ENCODE data around the gene DYRK2. TPM values are rescaled to one million over a fixed set of nuclear protein-coding genes. Genes with fewer than 3 reads are reported as not detected.

DYRK2 gene
- total and polyA plus RNA-seq, 2 experiments from 2014 or later = 7.1 to 34.1 TPM

DNA sequence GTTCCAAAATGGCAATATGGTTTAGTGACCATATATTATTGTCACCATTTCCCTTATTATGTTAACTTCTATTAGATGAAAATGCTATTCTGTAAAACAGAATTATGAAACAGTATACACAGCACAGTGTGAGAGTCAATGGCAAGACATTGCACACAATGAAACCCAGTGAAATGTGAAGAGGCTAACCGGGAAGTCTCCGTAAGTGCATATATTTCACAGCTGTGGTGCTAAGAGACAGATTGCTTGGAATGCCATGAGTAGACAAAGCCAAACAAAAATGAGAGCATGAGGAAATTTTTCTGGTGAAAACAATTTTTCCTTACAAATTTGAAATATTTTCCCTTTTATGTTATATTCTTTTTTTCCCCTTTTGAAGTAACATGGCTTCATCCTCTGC is 49.4 kb downstream of the DYRK2 start:
- no peak overlapping the region for H3K4me3 ChIP-seq
- TF ChIP-seq EZH2phosphoT487 (IDR thresholded peaks at IDR 0.05; ENCODE audit: unreplicated experiment) (no peak), JUNB (IDR thresholded peaks at IDR 0.05; ENCODE audit: unreplicated experiment) (no peak), ZNF114 (CRISPR knock-in tag; IDR thresholded peaks at IDR 0.05) (no peak), ZNF331 (CRISPR knock-in tag; IDR thresholded peaks at IDR 0.05; ENCODE audit: low read depth) (no peak)
- TF ChIP-seq, protein P1, sequence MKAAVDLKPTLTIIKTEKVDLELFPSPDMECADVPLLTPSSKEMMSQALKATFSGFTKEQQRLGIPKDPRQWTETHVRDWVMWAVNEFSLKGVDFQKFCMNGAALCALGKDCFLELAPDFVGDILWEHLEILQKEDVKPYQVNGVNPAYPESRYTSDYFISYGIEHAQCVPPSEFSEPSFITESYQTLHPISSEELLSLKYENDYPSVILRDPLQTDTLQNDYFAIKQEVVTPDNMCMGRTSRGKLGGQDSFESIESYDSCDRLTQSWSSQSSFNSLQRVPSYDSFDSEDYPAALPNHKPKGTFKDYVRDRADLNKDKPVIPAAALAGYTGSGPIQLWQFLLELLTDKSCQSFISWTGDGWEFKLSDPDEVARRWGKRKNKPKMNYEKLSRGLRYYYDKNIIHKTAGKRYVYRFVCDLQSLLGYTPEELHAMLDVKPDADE (IDR thresholded peaks at IDR 0.05) = no peak
- TF ChIP-seq, protein P2, sequence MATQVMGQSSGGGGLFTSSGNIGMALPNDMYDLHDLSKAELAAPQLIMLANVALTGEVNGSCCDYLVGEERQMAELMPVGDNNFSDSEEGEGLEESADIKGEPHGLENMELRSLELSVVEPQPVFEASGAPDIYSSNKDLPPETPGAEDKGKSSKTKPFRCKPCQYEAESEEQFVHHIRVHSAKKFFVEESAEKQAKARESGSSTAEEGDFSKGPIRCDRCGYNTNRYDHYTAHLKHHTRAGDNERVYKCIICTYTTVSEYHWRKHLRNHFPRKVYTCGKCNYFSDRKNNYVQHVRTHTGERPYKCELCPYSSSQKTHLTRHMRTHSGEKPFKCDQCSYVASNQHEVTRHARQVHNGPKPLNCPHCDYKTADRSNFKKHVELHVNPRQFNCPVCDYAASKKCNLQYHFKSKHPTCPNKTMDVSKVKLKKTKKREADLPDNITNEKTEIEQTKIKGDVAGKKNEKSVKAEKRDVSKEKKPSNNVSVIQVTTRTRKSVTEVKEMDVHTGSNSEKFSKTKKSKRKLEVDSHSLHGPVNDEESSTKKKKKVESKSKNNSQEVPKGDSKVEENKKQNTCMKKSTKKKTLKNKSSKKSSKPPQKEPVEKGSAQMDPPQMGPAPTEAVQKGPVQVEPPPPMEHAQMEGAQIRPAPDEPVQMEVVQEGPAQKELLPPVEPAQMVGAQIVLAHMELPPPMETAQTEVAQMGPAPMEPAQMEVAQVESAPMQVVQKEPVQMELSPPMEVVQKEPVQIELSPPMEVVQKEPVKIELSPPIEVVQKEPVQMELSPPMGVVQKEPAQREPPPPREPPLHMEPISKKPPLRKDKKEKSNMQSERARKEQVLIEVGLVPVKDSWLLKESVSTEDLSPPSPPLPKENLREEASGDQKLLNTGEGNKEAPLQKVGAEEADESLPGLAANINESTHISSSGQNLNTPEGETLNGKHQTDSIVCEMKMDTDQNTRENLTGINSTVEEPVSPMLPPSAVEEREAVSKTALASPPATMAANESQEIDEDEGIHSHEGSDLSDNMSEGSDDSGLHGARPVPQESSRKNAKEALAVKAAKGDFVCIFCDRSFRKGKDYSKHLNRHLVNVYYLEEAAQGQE (IDR thresholded peaks at IDR 0.05; ENCODE audit: unreplicated experiment) = no peak
- H3K27ac ChIP-seq (ENCODE audit: low read depth) = no peak overlapping the region
- H3F3A ChIP-seq (replicated peaks; ENCODE audit: low read depth) = no peaks in the 10 kb centered on the region
- Mint-ChIP-seq H3K4me3 (no peak overlapping the region), H3K4me1 (peaks cover 2% of the 10 kb centered on the region; the same call in 2 of the 3 replicates), H3K36me3 (ENCODE audit: low read depth) (no peaks in the 10 kb centered on the region), H3K9me3 (no peaks in the 10 kb centered on the region), H3K27me3 (ENCODE audit: insufficient read depth, low read depth, poor library complexity) (no peaks in the 10 kb centered on the region), H3K27ac (no peak overlapping the region)
- no peak overlapping the region for H3K4me2 ChIP-seq
- no peaks in the 10 kb centered on the region for H3K9me2 ChIP-seq (ENCODE audit: insufficient read depth)
- no peaks in the 10 kb centered on the region for H4K20me1 ChIP-seq (replicated peaks; ENCODE audit: insufficient read depth)
- ATAC-seq = no peak
- no peaks in the 10 kb centered on the region; the same call in 1 of the 2 replicates for H3K4me1 ChIP-seq (ENCODE audit: insufficient read depth)
- H3K27me3 ChIP-seq (ENCODE audit: insufficient read depth) = no peaks in the 10 kb centered on the region
- H3K79me2 ChIP-seq (replicated peaks; ENCODE audit: insufficient read depth) = no peaks in the 10 kb centered on the region
- DNase-seq (ENCODE audit: low spot score) = no peak
- H2AFZ ChIP-seq = no peak overlapping the region
- no peaks in the 10 kb centered on the region for H3K36me3 ChIP-seq (ENCODE audit: insufficient read depth)

DNA sequence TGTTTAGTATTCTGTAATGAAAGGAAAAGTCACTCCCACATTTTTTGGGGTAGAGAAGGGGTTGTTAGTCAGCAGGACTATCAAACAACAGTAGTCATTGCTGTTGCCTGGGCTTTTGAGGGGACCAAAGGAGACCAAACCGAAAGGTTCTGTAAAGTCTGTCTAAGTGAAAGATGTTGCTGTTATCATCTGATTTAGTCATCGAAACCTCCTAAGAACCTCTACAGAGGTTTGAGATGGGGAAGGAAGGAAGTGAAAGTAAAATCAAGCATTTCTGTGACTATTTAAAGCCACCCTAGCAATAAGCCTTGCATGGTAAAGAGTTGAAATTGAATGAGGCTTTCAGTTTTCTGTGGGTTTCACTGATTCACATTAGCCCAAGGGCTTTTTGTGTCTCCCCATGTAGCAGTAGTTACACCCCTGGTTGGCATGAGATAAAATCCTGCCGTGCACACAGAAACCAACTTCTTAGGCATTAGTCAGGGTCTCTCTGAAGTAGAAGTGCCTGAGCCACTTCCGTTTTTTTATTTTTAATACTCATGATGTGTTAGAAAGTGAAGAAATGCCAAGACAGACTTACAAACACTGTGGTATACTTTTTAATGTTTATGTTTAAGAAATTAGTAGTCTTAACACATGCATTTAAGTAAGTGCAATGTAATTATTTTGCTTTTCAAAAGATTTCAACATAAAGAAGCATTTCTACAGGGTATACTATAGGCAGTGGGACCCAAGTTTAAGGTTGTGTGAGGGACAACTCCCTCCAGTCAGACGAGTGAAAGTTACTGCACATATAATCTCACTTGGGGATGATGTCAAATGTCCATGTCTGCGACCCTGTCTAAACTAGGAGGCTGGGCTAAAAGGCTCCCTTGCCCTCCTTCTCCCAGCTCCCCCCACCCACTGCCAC is 50.4 kb downstream of the DYRK2 start:
- Mint-ChIP-seq H3K27ac (no peak overlapping the region), H3K4me1 (peaks cover 2% of the 10 kb centered on the region; the same call in 2 of the 3 replicates), H3K4me3 (no peak overlapping the region), H3K9me3 (no peaks in the 10 kb centered on the region), H3K27me3 (ENCODE audit: insufficient read depth, low read depth, poor library complexity) (no peaks in the 10 kb centered on the region), H3K36me3 (ENCODE audit: low read depth) (no peaks in the 10 kb centered on the region)
- no peaks in the 10 kb centered on the region for H4K20me1 ChIP-seq (replicated peaks; ENCODE audit: insufficient read depth)
- no peaks in the 10 kb centered on the region for H3K36me3 ChIP-seq (ENCODE audit: insufficient read depth)
- no peaks in the 10 kb centered on the region for H3K9me2 ChIP-seq (ENCODE audit: insufficient read depth)
- no peak overlapping the region for H3K4me3 ChIP-seq
- H2AFZ ChIP-seq = no peak overlapping the region
- ATAC-seq (no peak), DNase-seq (ENCODE audit: low spot score) (no peak)
- H3K4me2 ChIP-seq = no peak overlapping the region
- no peaks in the 10 kb centered on the region for H3K79me2 ChIP-seq (replicated peaks; ENCODE audit: insufficient read depth)
- H3F3A ChIP-seq (replicated peaks; ENCODE audit: low read depth) = no peaks in the 10 kb centered on the region
- no peaks in the 10 kb centered on the region for H3K27me3 ChIP-seq (ENCODE audit: insufficient read depth)
- no peaks in the 10 kb centered on the region; the same call in 1 of the 2 replicates for H3K4me1 ChIP-seq (ENCODE audit: insufficient read depth)
- H3K27ac ChIP-seq (ENCODE audit: low read depth) = no peak overlapping the region
- no peak for TF ChIP-seq POLR2AphosphoS5 (IDR thresholded peaks at IDR 0.05; ENCODE audit: low read depth)
- TF ChIP-seq, protein P3, sequence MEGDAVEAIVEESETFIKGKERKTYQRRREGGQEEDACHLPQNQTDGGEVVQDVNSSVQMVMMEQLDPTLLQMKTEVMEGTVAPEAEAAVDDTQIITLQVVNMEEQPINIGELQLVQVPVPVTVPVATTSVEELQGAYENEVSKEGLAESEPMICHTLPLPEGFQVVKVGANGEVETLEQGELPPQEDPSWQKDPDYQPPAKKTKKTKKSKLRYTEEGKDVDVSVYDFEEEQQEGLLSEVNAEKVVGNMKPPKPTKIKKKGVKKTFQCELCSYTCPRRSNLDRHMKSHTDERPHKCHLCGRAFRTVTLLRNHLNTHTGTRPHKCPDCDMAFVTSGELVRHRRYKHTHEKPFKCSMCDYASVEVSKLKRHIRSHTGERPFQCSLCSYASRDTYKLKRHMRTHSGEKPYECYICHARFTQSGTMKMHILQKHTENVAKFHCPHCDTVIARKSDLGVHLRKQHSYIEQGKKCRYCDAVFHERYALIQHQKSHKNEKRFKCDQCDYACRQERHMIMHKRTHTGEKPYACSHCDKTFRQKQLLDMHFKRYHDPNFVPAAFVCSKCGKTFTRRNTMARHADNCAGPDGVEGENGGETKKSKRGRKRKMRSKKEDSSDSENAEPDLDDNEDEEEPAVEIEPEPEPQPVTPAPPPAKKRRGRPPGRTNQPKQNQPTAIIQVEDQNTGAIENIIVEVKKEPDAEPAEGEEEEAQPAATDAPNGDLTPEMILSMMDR (conservative IDR thresholded peaks at IDR 0.05; ENCODE audit: low read depth in 2 of 2) = no peak

All from GM23338 (cell line).